ENCODE measurements around the gene FXYD3.

- TF ChIP-seq, protein P1, sequence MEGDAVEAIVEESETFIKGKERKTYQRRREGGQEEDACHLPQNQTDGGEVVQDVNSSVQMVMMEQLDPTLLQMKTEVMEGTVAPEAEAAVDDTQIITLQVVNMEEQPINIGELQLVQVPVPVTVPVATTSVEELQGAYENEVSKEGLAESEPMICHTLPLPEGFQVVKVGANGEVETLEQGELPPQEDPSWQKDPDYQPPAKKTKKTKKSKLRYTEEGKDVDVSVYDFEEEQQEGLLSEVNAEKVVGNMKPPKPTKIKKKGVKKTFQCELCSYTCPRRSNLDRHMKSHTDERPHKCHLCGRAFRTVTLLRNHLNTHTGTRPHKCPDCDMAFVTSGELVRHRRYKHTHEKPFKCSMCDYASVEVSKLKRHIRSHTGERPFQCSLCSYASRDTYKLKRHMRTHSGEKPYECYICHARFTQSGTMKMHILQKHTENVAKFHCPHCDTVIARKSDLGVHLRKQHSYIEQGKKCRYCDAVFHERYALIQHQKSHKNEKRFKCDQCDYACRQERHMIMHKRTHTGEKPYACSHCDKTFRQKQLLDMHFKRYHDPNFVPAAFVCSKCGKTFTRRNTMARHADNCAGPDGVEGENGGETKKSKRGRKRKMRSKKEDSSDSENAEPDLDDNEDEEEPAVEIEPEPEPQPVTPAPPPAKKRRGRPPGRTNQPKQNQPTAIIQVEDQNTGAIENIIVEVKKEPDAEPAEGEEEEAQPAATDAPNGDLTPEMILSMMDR (IDR thresholded peaks at IDR 0.05): no peak
- TF ChIP-seq POLR2AphosphoS5 (IDR thresholded peaks at IDR 0.05) (no peak), EP300 (IDR thresholded peaks at IDR 0.05) (no peak), POLR2A (IDR thresholded peaks at IDR 0.05) (no peak)
Measured at GRCh38 chr19:35130761-35131720, 15.4 kb downstream of the FXYD3 start.
